ENCODE data around the gene FUZ.

Gene FUZ

GRCh38 chr19:49862391-49863253, 49.5 kb upstream of the FUZ start (continued):
- TF ChIP-seq ZSCAN5A (tag by site-specific recombination; IDR thresholded peaks at IDR 0.05), result peak; percentile 67; the same call in 1 of the 2 replicates
- peak; percentile 54; the same call in 1 of the 2 replicates for TF ChIP-seq KLF8 (tag by site-specific recombination; IDR thresholded peaks at IDR 0.05)
- TF ChIP-seq ZNF202 (tag by site-specific recombination; IDR thresholded peaks at IDR 0.05; ENCODE audit: borderline replicate concordance), result no peak
- peak; percentile 48 for TF ChIP-seq ZNF341 (tag by site-specific recombination; IDR thresholded peaks at IDR 0.05; ENCODE audit: low read depth)
- no peak for TF ChIP-seq ZNF26 (tag by site-specific recombination; IDR thresholded peaks at IDR 0.05)
- TF ChIP-seq PRDM10 (tag by site-specific recombination; IDR thresholded peaks at IDR 0.05), result peak; percentile 41
- TF ChIP-seq SP7 (tag by site-specific recombination; IDR thresholded peaks at IDR 0.05), result peak; percentile 50; the same call in 1 of the 2 replicates
- 0 out of 2 replicates have a peak, but pooled peaks have one; percentile 51 for TF ChIP-seq ZNF223 (tag by site-specific recombination; IDR thresholded peaks at IDR 0.05)
- 0 out of 2 replicates have a peak, but pooled peaks have one; percentile 5 for TF ChIP-seq ZBTB6 (tag by site-specific recombination; IDR thresholded peaks at IDR 0.05)
- peak; percentile 66 for TF ChIP-seq ZNF398 (tag by site-specific recombination; IDR thresholded peaks at IDR 0.05)
- TF ChIP-seq ZNF544 (tag by site-specific recombination; IDR thresholded peaks at IDR 0.05), result no peak
- no peak for TF ChIP-seq ZNF785 (tag by site-specific recombination; IDR thresholded peaks at IDR 0.05)
- 0 out of 2 replicates have a peak, but pooled peaks have one; percentile 29 for TF ChIP-seq GLIS1 (tag by site-specific recombination; IDR thresholded peaks at IDR 0.05)
- TF ChIP-seq HIC1 (tag by site-specific recombination; IDR thresholded peaks at IDR 0.05), result no peak
- TF ChIP-seq KLF9 (tag by site-specific recombination; IDR thresholded peaks at IDR 0.05; ENCODE audit: low read depth), result 0 out of 2 replicates have a peak, but pooled peaks have one; percentile 24
- TF ChIP-seq ZNF423 (tag by site-specific recombination; IDR thresholded peaks at IDR 0.05), result no peak
- TF ChIP-seq ZXDB (tag by site-specific recombination; IDR thresholded peaks at IDR 0.05), result 0 out of 2 replicates have a peak, but pooled peaks have one; percentile 29
- no peak for TF ChIP-seq GFI1B (tag by site-specific recombination; IDR thresholded peaks at IDR 0.05)
- TF ChIP-seq SCRT1 (tag by site-specific recombination; IDR thresholded peaks at IDR 0.05; ENCODE audit: borderline replicate concordance), result no peak
- no peak for TF ChIP-seq ZNF624 (tag by site-specific recombination; IDR thresholded peaks at IDR 0.05)
- TF ChIP-seq SP3 (tag by site-specific recombination; IDR thresholded peaks at IDR 0.05), result peak; percentile 23; the same call in 1 of the 2 replicates
- TF ChIP-seq ZNF660 (tag by site-specific recombination; IDR thresholded peaks at IDR 0.05), result no peak

Data from HEK293 (cell line).